GM12873 (cell line): ENCODE data around the gene GDPD4.

Source experiments
- CTCF ChIP-seq: IDR thresholded peaks from 2 replicates; pipeline ENCODE4 v1.5.1; 2012; ENCODE audit warnings: low read depth, mild to moderate bottlenecking, moderate library complexity, low read length, control low read depth; ENCODE audit not compliant: insufficient read depth; ENCODE audit errors: missing control alignments

Gene GDPD4

GRCh38 chr11:77299528-77299993 is 1.9 kb downstream of the GDPD4 start:
- no peak for TF ChIP-seq CTCF

GRCh38 chr11:77294040-77294439 is 7.4 kb downstream of the GDPD4 start:
- TF ChIP-seq CTCF = no peak

- TF ChIP-seq CTCF = no peak
These were observed 11.7 kb downstream of the GDPD4 start for GRCh38 chr11:77289737-77290136.

GRCh38 chr11:77287615-77288273 is 13.7 kb downstream of the GDPD4 start:
- no peak for TF ChIP-seq CTCF

- TF ChIP-seq CTCF = no peak
These were observed 14.3 kb downstream of the GDPD4 start for GRCh38 chr11:77287136-77287535.

GRCh38 chr11:77284476-77285468 is 16.7 kb downstream of the GDPD4 start:
- TF ChIP-seq CTCF = no peak

GRCh38 chr11:77283101-77283500 is 18.4 kb downstream of the GDPD4 start:
- TF ChIP-seq CTCF = no peak
